ENCODE data around the gene PGBD5.
"Not testable (repeated sequence)": the region's sequence is repeated elsewhere in the genome, so short reads cannot be mapped to it uniquely, and the experiment has no call there.

PGBD5 gene

DNA sequence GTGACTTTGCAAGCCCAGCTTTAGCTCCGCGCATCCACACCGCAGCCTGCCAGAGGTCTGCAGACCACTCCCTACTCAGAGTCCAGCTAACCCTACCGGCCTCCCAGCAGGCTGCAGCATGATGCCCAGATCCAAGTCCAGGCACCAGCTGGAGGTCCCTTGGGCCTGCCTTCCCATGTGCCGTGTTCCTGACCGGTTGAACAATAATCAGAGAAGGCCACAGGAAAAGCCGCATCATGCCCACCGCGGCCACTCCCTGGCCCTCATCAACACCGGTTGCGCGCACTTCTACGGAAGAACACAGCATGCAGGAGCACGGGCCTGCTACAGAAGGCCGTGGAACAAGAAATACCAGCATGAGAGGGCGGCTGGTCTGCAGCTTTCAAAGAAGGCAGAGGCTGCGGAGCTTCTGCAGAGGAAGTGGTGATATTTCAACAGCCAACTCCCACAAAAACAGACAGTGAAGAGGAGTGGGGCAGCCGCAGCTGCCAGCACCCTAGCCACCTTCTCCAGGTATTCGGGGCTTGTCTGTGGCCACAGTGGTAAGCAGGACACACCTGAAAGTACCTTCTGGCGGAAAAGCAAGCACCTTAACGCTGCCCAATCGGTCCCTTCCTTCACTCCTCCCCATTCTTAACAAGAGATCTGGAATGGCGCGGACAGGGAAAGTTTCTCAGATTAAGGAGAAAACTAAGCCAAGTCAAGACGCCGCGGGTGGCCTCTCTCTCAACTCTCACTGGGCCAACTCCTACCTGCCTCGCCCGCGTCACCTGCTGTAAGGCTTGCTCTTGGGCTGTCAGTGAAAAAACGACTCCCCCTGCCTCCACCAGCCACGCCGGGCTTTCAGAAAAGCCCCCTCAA is 1.5 kb downstream of the PGBD5 start:
- no peak for DNase-seq

DNA sequence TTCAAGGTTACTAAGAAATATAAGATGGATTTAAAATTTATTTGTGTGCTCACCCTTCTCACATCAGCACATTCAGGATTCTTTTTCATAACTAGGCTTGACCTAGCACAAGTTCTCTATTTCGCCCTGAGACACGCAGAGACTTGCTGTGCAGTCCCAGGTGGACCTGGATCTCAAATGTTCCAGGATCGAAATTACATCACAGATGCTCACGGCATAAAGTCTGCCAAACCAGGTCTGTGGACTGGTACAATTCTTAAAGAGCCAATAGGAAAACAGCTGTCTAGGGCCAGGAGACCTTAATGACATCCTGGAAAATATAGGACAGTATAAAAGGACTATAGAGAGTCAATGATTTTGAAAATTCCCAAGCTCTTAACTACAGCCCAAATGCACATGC is 2.2 kb downstream of the PGBD5 start:
- no peak for DNase-seq

- DNase-seq, result no peak
These were observed 2.9 kb downstream of the PGBD5 start for GRCh38 chr1:230423261-230423660.

- DNase-seq, result no peak
These were observed 3.7 kb downstream of the PGBD5 start for GRCh38 chr1:230422221-230422981.

DNA sequence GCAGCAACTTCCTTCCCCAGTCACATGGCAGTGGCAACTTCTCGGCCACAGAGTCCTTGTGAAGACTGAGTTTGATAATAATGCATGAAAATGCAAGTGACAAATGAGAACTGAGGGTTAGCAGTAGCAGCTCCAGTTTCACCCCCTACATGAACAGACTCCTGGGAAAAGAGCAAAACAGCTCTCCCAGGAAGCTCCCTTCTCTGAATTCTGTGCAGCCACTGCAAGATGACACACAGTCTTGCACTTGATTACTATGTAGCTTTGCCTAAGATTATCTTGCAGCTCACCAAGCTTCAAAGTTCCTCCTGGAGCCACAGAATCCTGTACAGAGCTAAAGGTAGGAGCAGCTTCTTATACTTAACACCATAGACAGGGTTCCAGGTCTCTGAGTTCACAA is 4.7 kb downstream of the PGBD5 start:
- DNase-seq, result no peak

DNA sequence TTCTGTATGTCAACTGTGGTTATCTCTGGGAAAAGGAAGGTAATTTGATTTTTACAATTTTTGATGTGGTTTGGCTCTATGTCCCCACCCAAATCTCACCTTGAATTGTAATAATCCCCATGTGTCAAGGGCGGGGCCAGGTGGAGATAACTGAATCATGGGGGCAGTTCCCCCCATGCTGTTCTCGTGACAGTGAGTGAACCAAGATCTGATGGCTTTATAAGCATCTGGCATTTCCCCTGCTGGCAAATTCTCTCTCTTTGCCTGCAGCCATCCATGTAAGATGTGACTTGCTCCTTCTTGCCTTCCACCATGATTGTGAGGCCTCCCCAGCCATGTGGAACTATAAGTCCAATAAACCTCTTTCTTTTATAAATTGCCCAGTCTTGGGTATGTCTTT is 5.8 kb downstream of the PGBD5 start:
- DNase-seq, result not testable (repeated sequence)

DNA sequence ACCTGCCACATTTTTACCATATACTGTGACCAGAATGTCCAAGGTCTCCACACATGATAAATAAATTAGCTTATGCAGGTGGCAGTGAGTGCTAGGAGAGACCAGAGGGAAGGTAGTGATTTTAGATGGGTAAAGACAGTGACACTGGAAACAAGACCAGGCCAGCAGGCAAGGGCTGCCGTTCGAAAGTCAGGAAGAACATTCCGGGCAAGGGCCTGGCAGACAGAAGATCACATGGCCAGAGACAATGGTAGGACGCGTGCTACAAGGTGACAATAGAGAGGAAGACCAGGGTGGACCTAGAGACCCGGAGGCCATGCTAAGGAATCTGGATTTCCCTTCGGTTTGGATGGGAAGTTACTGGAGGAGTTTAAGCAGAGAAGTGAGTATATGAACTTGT is 9.7 kb downstream of the PGBD5 start:
- DNase-seq, result no peak

DNA sequence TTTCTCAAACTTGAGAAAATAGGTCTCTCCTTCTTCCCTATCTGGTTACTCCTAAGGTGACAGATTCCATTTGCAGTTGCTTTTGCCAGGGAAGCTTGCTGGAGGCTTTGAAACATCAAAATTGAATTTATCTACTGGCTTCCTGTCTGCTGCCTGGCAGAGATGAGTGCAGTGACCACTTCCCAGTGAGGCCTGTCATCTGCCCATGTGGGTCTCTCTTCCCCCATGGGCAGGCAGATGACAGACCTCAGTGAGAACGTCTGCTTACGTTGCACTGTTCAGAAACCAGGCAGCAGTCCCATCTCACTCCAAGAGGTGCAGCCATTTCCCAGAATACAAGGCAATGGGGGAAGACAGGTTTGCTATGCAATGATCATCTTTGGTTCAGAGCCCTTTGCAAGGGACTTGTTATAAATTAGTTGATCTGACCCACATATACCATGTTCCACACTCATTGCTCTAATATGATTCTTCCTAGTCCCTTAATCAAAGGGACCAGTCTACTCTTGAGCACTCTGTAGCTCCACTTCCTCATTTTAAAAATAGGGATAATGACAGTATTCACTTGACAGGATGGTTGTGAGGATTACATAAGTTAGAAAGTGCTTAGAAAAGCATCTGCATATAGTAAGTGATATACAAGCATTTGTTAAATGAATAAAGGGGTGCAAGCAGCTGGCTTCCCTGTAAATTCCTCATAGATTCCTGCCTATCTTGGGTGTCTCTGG is 10.6 kb downstream of the PGBD5 start:
- no peak for DNase-seq

DNA sequence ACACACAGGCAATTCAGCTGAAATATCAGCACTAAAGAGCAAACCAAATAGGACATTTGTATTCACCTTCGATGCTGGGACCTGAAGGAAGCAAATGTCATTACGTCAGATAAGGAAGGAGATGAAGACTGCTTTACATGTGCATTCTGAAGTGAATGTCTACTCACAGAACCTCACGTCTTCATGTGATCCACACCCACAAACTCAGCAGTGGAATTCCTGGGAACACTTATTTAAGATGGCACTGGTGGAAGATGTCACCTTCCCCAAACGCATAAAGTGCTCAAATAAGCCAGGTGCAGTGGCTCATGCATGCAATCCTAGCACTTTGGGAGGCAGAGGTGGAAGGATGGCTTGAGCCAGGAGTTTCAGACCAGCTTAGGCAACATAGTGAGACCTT is 11.4 kb downstream of the PGBD5 start:
- DNase-seq, result no peak

GRCh38 chr1:230414102-230414501 is 12.0 kb downstream of the PGBD5 start:
- no peak for DNase-seq

DNA sequence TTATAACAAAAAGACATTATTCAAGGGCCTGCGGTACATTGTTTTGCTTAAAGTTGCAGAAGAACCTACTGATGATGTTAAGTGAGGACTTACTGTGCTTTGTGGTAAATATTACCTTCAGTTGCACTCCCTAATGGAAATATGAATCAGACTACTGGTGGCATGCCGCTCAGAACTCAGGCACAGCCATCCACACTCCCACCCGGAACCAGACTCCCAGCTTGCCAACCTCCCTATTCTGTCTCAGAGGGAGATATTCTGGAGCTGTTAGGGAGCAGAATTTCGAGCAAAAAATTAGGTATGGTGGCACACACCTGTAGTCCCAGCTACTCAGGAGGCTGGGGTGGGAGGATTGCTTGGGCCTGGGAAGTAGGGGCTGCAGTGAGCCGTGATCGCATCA is 13.1 kb downstream of the PGBD5 start:
- DNase-seq, result no peak

DNA sequence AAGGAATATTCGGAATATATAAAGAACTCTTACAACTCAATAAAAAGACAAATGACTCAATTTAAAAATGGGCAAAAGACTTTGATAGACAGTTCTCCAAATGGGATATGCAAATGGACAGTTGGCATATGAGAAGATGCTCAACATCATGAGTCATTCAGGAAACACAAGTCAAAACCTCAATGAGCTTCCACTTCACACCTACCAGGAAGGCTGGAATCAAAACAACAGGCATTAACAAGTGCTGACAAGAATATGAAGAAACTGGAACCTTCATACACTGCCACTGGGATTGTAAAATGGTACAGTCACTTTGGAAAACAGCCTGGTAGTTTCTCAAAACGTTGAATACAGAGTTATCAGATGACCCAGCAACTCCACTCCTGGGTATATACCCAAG is 17.2 kb downstream of the PGBD5 start:
- no peak for DNase-seq

- no peak for DNase-seq
These were observed 18.8 kb downstream of the PGBD5 start for GRCh38 chr1:230407351-230407750.

DNA sequence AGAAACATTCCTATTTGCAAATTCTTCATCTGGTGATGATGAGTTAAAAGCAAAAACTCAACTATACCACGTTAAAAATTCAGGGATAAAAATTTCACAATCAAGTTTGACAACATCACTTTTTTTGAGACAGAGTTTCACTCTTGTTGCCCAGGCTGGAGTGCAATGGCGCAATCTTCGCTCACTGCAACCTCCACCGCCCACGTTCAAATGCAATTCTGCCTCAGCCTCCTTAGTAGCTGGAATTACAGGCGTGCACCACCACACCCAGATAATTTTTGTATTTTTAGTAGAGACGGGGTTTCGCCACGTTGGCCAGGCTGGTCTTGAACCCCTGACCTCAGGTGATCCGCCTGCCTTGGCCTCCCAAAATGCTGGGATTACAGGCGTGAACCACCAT is 19.4 kb downstream of the PGBD5 start:
- DNase-seq, result not testable (repeated sequence)

DNA sequence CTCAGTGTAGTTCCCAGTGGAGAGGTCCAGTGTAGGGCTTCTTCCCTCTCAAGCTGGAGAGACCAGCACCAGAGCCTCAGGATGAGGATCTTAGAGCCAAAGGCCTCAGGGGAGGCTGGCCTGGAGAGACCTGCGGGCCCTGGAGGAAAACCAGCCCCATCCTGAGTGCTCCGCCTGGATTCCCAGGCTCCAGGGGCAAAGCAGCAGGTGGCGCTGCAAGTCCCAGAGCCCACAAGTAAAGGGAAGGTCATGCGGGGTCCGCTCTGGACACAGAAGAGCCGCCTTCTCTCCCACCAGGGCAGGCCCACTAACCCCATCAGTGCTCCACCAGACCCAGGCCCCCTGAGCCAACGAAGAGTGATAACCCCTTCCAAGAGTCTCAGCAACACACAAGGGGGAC is 22.7 kb downstream of the PGBD5 start:
- DNase-seq, result no peak

GRCh38 chr1:230401763-230402294 is 24.3 kb downstream of the PGBD5 start:
- DNase-seq, result no peak

DNA sequence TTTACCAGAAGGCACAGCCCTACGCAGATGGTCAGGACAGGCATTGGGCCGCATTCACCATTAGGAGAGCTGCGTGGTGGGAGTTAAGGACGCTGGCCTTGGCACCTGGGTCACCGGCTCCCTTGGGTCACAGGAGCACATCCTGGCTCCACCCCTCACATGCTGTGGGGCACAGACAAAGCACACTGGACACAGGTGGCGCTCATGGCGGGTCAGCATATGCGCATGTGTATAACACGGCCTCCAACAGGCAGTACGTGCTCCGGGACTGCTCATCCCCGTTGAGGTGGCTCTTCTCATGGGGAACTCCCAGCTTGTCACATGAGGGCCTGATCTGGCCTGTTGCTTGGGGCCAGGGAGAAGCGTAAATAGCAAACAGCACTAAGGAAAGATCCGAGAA is 25.0 kb downstream of the PGBD5 start:
- no peak for DNase-seq

DNA sequence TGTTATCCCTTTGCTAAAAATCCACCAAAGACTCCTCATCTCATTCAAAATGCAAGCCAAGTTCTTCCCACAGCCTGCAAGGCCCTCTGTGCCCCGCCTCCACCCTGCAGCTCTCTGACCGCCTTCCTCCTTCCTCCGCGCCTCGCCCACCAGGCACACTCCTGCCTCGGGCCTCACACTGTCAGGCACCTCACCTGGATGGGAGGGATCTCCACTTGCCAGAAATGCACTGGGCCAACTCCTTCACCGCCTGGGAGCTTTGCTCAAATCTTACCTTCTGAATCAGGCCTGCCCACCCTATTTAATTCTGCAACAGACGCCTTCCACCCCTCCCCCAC is 26.2 kb downstream of the PGBD5 start:
- DNase-seq, result no peak

DNA sequence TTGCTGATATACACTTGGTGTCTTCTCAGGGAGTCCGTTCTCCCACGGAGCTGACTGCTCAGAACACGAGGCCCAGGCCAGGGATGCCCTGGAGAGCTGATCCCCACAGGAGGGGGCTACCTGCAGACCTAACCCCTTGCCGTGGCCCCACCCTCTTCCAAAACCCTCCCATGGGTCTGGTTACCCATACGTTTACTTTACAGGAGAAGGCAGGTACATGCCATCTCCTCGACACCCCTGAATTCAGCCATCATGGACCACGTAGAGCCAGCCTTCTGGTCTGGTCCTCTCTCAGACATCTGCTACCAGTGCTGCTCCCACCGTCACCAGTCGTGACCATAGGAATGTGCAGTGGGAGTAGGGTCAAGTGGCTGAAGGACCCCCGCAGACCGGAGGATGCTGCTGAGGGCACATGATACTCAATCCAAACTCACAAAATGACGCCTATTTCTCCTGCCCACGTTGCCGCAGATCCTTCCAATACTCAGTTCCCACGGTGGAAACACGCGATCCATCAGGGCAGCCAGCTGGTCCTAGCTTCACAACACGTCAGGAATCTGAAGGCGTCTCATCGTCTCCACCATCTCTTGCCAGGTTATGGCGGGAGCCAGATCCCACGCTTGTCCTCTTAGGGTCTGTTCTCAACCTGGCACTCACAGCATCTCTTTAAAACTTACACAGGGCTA is 26.7 kb downstream of the PGBD5 start:
- DNase-seq, result no peak

DNA sequence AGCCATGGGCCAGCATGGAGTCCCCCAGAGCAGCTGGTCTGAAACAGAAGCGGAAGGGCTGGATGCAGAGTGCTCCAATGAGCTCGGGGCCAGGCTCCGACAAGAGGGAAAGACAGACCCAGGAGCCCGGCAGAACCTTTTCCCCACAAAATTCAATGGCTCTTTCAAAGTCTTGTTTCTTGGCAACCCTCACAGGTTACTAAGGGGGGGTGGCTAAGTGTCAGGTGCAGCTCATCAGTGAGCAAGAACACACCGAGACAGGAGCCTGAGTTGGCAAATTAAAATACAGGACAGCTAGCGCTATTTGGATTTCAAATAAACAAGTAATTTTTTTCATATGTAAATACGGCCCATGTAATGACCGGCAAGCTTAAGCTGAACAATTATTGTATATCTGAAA is 27.3 kb downstream of the PGBD5 start:
- DNase-seq, result no peak

- no peak for DNase-seq
These were observed 29.2 kb downstream of the PGBD5 start for GRCh38 chr1:230396966-230397365.

GRCh38 chr1:230395932-230396331 is 30.2 kb downstream of the PGBD5 start:
- no peak for DNase-seq

GRCh38 chr1:230394741-230395140 is 31.4 kb downstream of the PGBD5 start:
- no peak for DNase-seq
